HFFc6 (cell line): ENCODE measurements around the gene RNF213. TPM values are rescaled to one million over a fixed set of nuclear protein-coding genes. Genes with fewer than 3 reads are reported as not detected.

Experiments
- DNase-seq: peaks from one replicate; pipeline ENCODE4 v3.0.0-alpha.2; 2018
- H3K27ac Mint-ChIP-seq: 2 replicates; pipeline ENCODE4 v1.8.0; 2020; ENCODE audit warnings: mild to moderate bottlenecking, mixed read lengths
- H3K27me3 Mint-ChIP-seq: 2 replicates; pipeline ENCODE4 v1.8.0; 2021; ENCODE audit warnings: mild to moderate bottlenecking, moderate library complexity, mixed read lengths; ENCODE audit not compliant: insufficient read depth
- H3K36me3 Mint-ChIP-seq: 2 replicates; pipeline ENCODE4 v1.8.0; 2021; ENCODE audit warnings: low read depth, mixed read lengths
- H3K4me1 Mint-ChIP-seq: 2 replicates; pipeline ENCODE4 v1.8.0; 2020; ENCODE audit warnings: low read depth, mixed read lengths
- H3K4me3 Mint-ChIP-seq: 2 replicates; pipeline ENCODE4 v1.8.0; 2020; ENCODE audit warnings: mild to moderate bottlenecking, moderate library complexity, mixed read lengths
- H3K9me3 Mint-ChIP-seq: 2 replicates; pipeline ENCODE4 v1.8.0; 2020; ENCODE audit warnings: mild to moderate bottlenecking, mixed read lengths
- CTCF ChIP-seq: fragments of 200-600 bp; sonication (generic); IDR thresholded peaks from 2 replicates; pipeline ENCODE4 v1.5.0; 2021; ENCODE audit warnings: antibody characterized with exemption, mild to moderate bottlenecking
- total RNA-seq, 6 experiments: library from RNA; stranded (reverse); fragmentation: NEBNext Ultra II Directional; extraction: Animal tissue kit (Norgen Biotek cat#: 25700); gene quantifications; 2 replicates in 1 of 6; 3 replicates in 5 of 6; pipeline ENCODE4 v1.2.3, GENCODE V29; 2021

Gene RNF213
- total RNA-seq, 6 experiments from 2014 or later = 42.0 to 51.6 (median 48.3) TPM

- TF ChIP-seq CTCF = no peak
- H3K36me3 Mint-ChIP-seq = peaks cover 12% of the 10 kb centered on the region
- no peaks in the 10 kb centered on the region for H3K4me1 Mint-ChIP-seq
- H3K4me3 Mint-ChIP-seq = no peak overlapping the region
- no peaks in the 10 kb centered on the region for H3K27me3 Mint-ChIP-seq
- no peak for DNase-seq
- H3K9me3 Mint-ChIP-seq = no peaks in the 10 kb centered on the region
- H3K27ac Mint-ChIP-seq = no peak overlapping the region
These were observed 163.0 kb downstream of the RNF213 start for GRCh38 chr17:80423536-80424225.

DNA sequence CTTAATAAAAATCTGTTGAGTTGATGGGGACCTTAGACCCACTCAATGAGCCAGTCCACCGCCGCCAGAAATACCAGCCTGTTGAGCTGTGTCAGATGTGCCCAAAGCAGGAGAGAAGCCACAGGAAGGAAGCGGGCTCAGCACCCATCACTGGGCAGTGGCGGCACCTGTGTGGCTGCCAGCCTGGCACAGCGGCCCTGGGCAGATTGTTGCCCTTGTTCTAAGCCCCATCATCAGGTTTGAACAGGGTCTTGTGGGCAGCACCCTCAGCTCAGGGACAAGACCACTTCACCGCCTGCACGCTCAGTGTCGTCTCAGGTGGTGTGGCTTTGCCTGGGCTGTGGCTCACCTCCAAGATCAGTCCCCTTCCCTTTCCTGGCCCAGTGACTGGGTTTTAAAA is 163.6 kb downstream of the RNF213 start:
- H3K27ac Mint-ChIP-seq = no peak overlapping the region
- TF ChIP-seq CTCF = no peak
- H3K4me3 Mint-ChIP-seq = no peak overlapping the region
- peaks cover 12% of the 10 kb centered on the region for H3K36me3 Mint-ChIP-seq
- H3K4me1 Mint-ChIP-seq = no peaks in the 10 kb centered on the region
- DNase-seq = no peak
- H3K27me3 Mint-ChIP-seq = no peaks in the 10 kb centered on the region; the same call in 1 of the 2 replicates
- H3K9me3 Mint-ChIP-seq = no peaks in the 10 kb centered on the region

DNA sequence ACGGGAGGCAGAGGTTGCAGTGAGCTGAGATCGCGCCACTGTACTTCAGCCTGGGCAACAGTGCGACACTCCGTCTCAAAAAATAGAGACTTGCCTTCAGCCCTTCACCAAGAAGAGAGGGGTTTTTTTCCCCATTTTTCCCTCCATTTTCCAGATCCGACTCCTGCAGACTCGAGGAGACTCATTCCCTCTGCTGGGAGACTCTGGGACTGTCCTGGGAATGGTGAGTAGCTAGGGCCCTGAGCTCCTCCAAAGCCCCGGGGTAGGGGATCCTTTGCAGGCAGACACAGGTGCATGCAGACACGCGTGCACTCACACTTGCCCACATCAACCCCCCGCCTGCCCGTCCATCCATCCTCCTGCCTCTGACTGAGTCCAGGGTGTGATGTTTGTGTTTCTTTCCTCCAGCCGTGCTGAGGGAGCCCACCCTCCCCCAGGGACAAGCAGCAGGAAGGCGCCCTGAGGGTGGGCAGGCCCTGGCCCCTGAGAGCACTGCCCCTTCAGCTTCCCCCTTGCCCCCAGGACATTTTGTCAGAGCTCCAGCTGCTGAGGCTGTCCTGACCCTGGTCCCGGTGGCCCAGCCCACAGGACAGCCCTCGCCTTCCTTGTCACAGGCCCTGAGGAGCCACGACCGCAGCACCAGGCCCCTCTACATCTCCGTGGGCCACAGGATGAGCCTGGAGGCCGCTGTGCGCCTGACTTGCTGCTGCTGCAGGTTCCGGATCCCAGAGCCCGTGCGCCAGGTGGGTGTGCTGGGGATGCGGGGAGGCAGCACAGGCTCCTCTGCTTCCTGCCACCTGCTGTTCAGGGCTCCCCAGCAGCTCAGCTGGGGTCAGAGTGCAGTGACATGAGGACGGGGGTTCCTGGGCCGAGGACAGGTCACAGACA is 164.5 kb downstream of the RNF213 start:
- Mint-ChIP-seq H3K36me3 (peaks cover 5% of the 10 kb centered on the region; the same call in 1 of the 2 replicates), H3K27me3 (no peaks in the 10 kb centered on the region; the same call in 1 of the 2 replicates), H3K4me3 (no peak overlapping the region), H3K4me1 (no peaks in the 10 kb centered on the region), H3K9me3 (no peaks in the 10 kb centered on the region), H3K27ac (no peak overlapping the region)
- DNase-seq = no peak
- 0 out of 2 replicates have a peak, but pooled peaks have one; percentile 16 for TF ChIP-seq CTCF

- no peaks in the 10 kb centered on the region for H3K9me3 Mint-ChIP-seq
- no peak for DNase-seq
- no peak for TF ChIP-seq CTCF
- no peaks in the 10 kb centered on the region for H3K36me3 Mint-ChIP-seq
- peak overlapping the region; percentile 13; the same call in 1 of the 2 replicates for H3K27ac Mint-ChIP-seq
- H3K4me3 Mint-ChIP-seq = no peak overlapping the region
- no peaks in the 10 kb centered on the region for H3K4me1 Mint-ChIP-seq
- H3K27me3 Mint-ChIP-seq = no peaks in the 10 kb centered on the region; the same call in 1 of the 2 replicates
These were observed 165.3 kb downstream of the RNF213 start for GRCh38 chr17:80425835-80426426.

DNA sequence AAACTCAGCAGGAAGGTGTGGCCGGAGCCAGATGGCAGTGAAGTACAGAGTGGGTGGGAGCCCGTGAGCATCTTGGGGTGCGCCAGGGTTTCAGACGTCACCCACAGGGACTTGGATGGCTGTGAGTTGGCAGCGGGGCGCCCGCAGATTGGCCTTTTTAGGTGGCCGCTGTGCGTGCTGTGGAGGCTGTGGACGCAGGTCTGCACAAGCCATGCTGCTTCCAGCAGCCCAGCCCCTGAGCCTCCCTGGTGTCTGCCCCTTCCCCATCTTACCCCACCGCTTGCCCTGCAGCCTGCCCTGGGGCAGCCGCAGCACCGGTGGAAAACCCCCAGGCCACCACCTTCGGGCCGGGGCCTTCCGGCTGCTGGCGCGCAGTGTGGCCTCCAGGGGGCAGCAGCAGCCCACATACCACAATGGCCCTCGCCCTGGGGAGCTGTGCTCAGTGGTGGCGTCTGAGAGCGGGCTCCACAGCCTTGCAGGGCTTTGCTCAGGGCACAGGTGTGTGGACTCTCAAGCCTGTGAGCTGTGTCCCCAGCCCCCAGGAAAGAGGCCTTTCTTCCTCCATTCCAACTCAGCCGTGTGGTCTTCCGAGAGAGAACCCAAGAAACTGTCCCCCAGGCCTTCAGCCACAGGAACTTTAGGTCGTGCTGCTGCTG is 166.1 kb downstream of the RNF213 start:
- no peak overlapping the region for H3K4me3 Mint-ChIP-seq
- peak; percentile 37 for DNase-seq

More for the DNA sequence above, 166.1 kb downstream of the RNF213 start:
- no peaks in the 10 kb centered on the region for H3K4me1 Mint-ChIP-seq
- no peaks in the 10 kb centered on the region for H3K36me3 Mint-ChIP-seq
- no peak overlapping the region for H3K27ac Mint-ChIP-seq
- peak; percentile 99 for TF ChIP-seq CTCF
- H3K27me3 Mint-ChIP-seq = peaks cover 2% of the 10 kb centered on the region
- H3K9me3 Mint-ChIP-seq = no peaks in the 10 kb centered on the region
